CD4-positive, CD25-positive, alpha-beta regulatory T cell (primary cell): ENCODE measurements around the gene MIER2. TPM values are rescaled to one million over a fixed set of nuclear protein-coding genes. Genes with fewer than 3 reads are reported as not detected.

Source experiments
- ATAC-seq, 2 donors: fragments of 150-1000 bp; cut with Tn5 transposase; one replicate each; pipeline ENCODE4 v1.10.0; 2021; ENCODE audit warnings: low read depth in 2 of 2, moderate number of reproducible peaks in 2 of 2, moderate library complexity in 1 of 2
- DNase-seq, 3 donors: peaks; one replicate each; pipeline versions ENCODE4 v3.0.0 to v3.0.0-alpha.2; 2012 to 2022; ENCODE audit warnings: mixed read lengths in 1 of 3
- H3K27ac ChIP-seq: one replicate; pipeline ENCODE4 v1.7.0; 2013; ENCODE audit warnings: mild to moderate bottlenecking, low read length; ENCODE audit not compliant: insufficient read depth, poor library complexity, severe bottlenecking
- H3K27me3 ChIP-seq: one replicate; pipeline ENCODE4 v1.7.0; 2013; ENCODE audit warnings: low read length; ENCODE audit not compliant: control insufficient read depth, insufficient read depth
- H3K36me3 ChIP-seq: one replicate; pipeline ENCODE4 v1.7.0; 2013; ENCODE audit warnings: mild to moderate bottlenecking, low read length, moderate library complexity; ENCODE audit not compliant: control insufficient read depth, insufficient read depth
- H3K4me1 ChIP-seq: 2 replicates; pipeline ENCODE4 v1.7.0; 2013; ENCODE audit warnings: mild to moderate bottlenecking, low read length; ENCODE audit not compliant: insufficient read depth, control insufficient read depth, poor library complexity, severe bottlenecking
- H3K4me3 ChIP-seq: one replicate; pipeline ENCODE4 v1.7.0; 2013; ENCODE audit warnings: low read depth, mild to moderate bottlenecking, low read length, moderate library complexity
- H3K9me3 ChIP-seq, 2 experiments: 1 replicate in 1 of 2; 2 replicates in 1 of 2; pipeline ENCODE4 v1.7.0; 2013; ENCODE audit warnings: low read length in 2 of 2, mild to moderate bottlenecking in 1 of 2, moderate library complexity in 1 of 2; ENCODE audit not compliant: control insufficient read depth in 2 of 2
- H3K27ac Mint-ChIP-seq, 3 donors: one replicate each; pipeline ENCODE4 v1.8.0; 2020 to 2022; ENCODE audit warnings: mild to moderate bottlenecking in 3 of 3, mixed read lengths in 3 of 3, moderate library complexity in 2 of 3
- H3K27me3 Mint-ChIP-seq: one replicate; pipeline ENCODE4 v1.8.0; 2022; ENCODE audit warnings: mild to moderate bottlenecking, mixed read lengths
- H3K36me3 Mint-ChIP-seq: one replicate; pipeline ENCODE4 v1.8.0; 2020; ENCODE audit warnings: mixed read lengths
- H3K4me1 Mint-ChIP-seq, 4 donors: one replicate each; pipeline ENCODE4 v1.8.0; 2020 to 2022; ENCODE audit warnings: mixed read lengths in 4 of 4, mild to moderate bottlenecking in 1 of 4
- H3K4me3 Mint-ChIP-seq, 4 donors: one replicate each; pipeline ENCODE4 v1.8.0; 2020 to 2022; ENCODE audit warnings: mild to moderate bottlenecking in 4 of 4, mixed read lengths in 4 of 4, moderate library complexity in 3 of 4
- H3K9me3 Mint-ChIP-seq, 7 donors: one replicate each; pipeline ENCODE4 v1.8.0; 2020 to 2022; ENCODE audit warnings: mixed read lengths in 7 of 7, mild to moderate bottlenecking in 3 of 7, moderate library complexity in 2 of 7
- polyA plus RNA-seq, 4 donors: library from polyadenylated mRNA; unstranded; fragments of 300-500 nt; fragmentation: Illumina TruSeq; gene quantifications; one replicate each; pipeline ENCODE4 v1.2.3, GENCODE V29; 2021
- total RNA-seq: library from RNA; stranded (reverse); gene quantifications from one replicate; pipeline ENCODE4 v1.2.3, GENCODE V29; 2022

MIER2 gene
- total and polyA plus RNA-seq, 5 donors from 2014 or later: 2.0 to 15.8 (median 3.0) TPM

DNA sequence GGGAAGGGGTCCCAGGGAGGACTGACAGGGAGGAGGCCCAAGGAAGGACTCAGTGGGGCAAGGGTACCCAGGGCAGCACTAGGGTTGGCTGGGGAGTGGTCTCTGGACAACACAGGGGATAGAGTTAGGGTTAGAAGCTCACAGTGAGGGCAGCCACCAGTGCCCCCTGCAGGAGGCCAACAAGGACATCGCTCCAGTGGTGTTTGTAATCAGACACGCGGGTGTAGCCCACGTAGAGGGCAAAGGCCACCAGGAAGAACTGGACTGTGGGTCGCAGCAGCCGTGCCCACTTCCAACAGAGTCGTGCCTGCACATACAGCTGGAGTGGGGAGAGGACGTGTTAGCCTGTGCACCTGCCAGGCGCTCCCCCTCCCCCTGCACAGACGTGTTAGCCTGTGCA is 62.6 kb downstream of the MIER2 start:
- H3K4me1 Mint-ChIP-seq: no peaks in the 10 kb centered on the region
- H3K36me3 ChIP-seq: no peaks in the 10 kb centered on the region
- no peak for DNase-seq
- ATAC-seq: no peak
- no peak overlapping the region for H3K27ac ChIP-seq
- no peaks in the 10 kb centered on the region for H3K4me1 ChIP-seq
- peaks cover 41% of the 10 kb centered on the region for H3K27me3 Mint-ChIP-seq
- H3K27me3 ChIP-seq: no peaks in the 10 kb centered on the region
- no peaks in the 10 kb centered on the region for H3K36me3 Mint-ChIP-seq
- H3K9me3 Mint-ChIP-seq: no peaks in the 10 kb centered on the region
- no peaks in the 10 kb centered on the region for H3K9me3 ChIP-seq
- H3K4me3 ChIP-seq: no peak overlapping the region
- no peak overlapping the region for H3K4me3 Mint-ChIP-seq
- H3K27ac Mint-ChIP-seq: no peak overlapping the region

DNA sequence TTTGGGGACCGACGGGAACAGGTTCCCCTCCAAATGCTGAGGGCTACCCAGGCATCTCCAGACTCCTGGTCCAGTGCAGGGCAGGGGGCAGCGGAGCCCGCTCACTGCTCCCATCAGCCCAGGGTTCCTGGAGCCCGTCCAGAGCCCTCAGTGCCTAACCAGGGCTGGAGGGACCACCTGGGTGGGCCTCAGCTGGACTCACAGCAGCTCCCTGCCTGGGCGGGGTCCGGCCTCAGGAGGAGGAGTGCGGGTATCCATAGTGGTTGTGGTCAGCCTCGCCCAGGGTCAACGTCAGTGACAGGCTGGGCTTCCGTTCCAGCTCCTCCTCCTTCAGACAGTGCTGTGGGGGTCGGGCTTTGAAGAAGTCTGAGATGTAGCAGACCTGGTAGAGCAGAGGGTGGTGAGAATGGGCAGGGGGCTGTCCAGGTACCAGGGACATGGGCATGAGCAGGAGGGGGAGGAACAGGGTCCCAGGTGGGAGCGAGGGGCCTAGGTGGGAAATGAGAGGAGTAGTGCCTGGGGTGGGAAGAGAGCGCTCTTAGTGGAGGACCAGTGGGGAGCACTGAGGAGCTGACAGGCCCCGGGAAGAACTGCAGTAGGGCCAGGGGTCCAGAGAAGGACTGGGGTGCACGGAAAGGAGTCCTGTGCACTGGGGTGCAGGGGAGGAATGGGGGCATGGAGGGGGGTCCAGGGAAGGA is 63.3 kb downstream of the MIER2 start:
- Mint-ChIP-seq H3K27ac (no peak overlapping the region), H3K36me3 (no peaks in the 10 kb centered on the region), H3K4me1 (no peaks in the 10 kb centered on the region), H3K27me3 (peaks cover 39% of the 10 kb centered on the region), H3K4me3 (no peak overlapping the region), H3K9me3 (no peaks in the 10 kb centered on the region)
- Histone ChIP-seq H3K27ac (no peak overlapping the region), H3K9me3 (no peaks in the 10 kb centered on the region), H3K36me3 (no peaks in the 10 kb centered on the region), H3K4me1 (no peaks in the 10 kb centered on the region), H3K27me3 (no peaks in the 10 kb centered on the region), H3K4me3 (no peak overlapping the region)
- DNase-seq: no peak
- no peak for ATAC-seq

GRCh38 chr19:280541-281009 is 64.0 kb downstream of the MIER2 start:
- no peaks in the 10 kb centered on the region for H3K9me3 Mint-ChIP-seq
- no peaks in the 10 kb centered on the region for H3K4me1 Mint-ChIP-seq
- H3K27ac Mint-ChIP-seq: no peak overlapping the region
- no peak overlapping the region for H3K4me3 ChIP-seq
- no peak for DNase-seq
- H3K27ac ChIP-seq: no peak overlapping the region
- H3K4me3 Mint-ChIP-seq: no peak overlapping the region
- H3K36me3 ChIP-seq: no peaks in the 10 kb centered on the region
- H3K36me3 Mint-ChIP-seq: no peaks in the 10 kb centered on the region
- H3K27me3 ChIP-seq: no peaks in the 10 kb centered on the region
- ATAC-seq: no peak
- H3K27me3 Mint-ChIP-seq: peaks cover 35% of the 10 kb centered on the region
- H3K4me1 ChIP-seq: no peaks in the 10 kb centered on the region
- no peaks in the 10 kb centered on the region for H3K9me3 ChIP-seq

GRCh38 chr19:279656-280055 is 64.9 kb downstream of the MIER2 start:
- no peaks in the 10 kb centered on the region for H3K4me1 ChIP-seq
- Mint-ChIP-seq H3K4me3 (no peak overlapping the region), H3K27ac (no peak overlapping the region), H3K36me3 (no peaks in the 10 kb centered on the region), H3K4me1 (no peaks in the 10 kb centered on the region), H3K9me3 (no peaks in the 10 kb centered on the region), H3K27me3 (peaks cover 33% of the 10 kb centered on the region)
- ATAC-seq: no peak
- no peak for DNase-seq
- H3K9me3 ChIP-seq: no peaks in the 10 kb centered on the region
- H3K27me3 ChIP-seq: no peaks in the 10 kb centered on the region
- H3K36me3 ChIP-seq: no peaks in the 10 kb centered on the region
- no peak overlapping the region for H3K4me3 ChIP-seq
- H3K27ac ChIP-seq: no peak overlapping the region

GRCh38 chr19:279231-279630 is 65.4 kb downstream of the MIER2 start:
- no peaks in the 10 kb centered on the region for H3K36me3 Mint-ChIP-seq
- Histone ChIP-seq H3K27me3 (no peaks in the 10 kb centered on the region), H3K4me1 (no peaks in the 10 kb centered on the region), H3K36me3 (no peaks in the 10 kb centered on the region), H3K4me3 (no peak overlapping the region), H3K27ac (no peak overlapping the region), H3K9me3 (no peaks in the 10 kb centered on the region)
- no peak overlapping the region for H3K27ac Mint-ChIP-seq
- H3K4me3 Mint-ChIP-seq: no peak overlapping the region
- DNase-seq (no peak), ATAC-seq (no peak)
- H3K9me3 Mint-ChIP-seq: no peaks in the 10 kb centered on the region
- peaks cover 30% of the 10 kb centered on the region for H3K27me3 Mint-ChIP-seq
- H3K4me1 Mint-ChIP-seq: no peaks in the 10 kb centered on the region

DNA sequence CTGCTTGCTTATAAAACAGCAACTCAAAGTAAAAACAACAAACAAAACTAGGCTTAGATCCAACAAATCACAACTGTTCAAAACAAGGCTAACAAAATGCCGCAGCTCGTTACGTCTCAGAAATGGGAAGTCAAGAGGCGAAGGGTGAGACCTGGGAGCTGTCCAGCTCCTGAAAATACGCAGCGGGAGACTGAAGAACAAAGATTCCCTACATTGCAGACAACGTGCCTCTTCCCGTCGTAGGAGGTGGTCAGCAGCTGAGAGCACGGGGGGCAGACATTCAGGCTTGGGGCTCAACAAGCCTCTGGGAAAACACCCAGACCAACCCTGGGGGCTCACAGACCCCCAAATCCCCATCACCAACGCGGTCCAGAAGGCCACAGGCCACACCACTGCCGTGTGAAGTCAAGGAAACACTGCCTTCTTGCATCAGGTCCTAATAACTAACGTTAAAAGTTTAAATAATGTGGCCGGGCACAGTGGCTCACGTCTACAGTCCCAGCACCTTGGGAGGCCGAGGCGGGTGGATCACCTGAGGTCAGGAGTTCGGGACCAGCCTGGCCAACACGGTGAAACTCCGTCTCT is 66.9 kb downstream of the MIER2 start:
- no peaks in the 10 kb centered on the region for H3K4me1 Mint-ChIP-seq
- H3K27me3 ChIP-seq: no peaks in the 10 kb centered on the region

GRCh38 chr19:277131-277530 is 67.5 kb downstream of the MIER2 start:
- H3K27ac ChIP-seq: no peak overlapping the region
- no peaks in the 10 kb centered on the region for H3K9me3 Mint-ChIP-seq
- ATAC-seq (no peak), DNase-seq (no peak)
- no peaks in the 10 kb centered on the region for H3K36me3 ChIP-seq
- no peaks in the 10 kb centered on the region for H3K9me3 ChIP-seq
- H3K4me1 Mint-ChIP-seq: no peaks in the 10 kb centered on the region
- H3K27me3 ChIP-seq: no peaks in the 10 kb centered on the region
- H3K4me3 Mint-ChIP-seq: no peak overlapping the region
- H3K4me3 ChIP-seq: no peak overlapping the region
- H3K36me3 Mint-ChIP-seq: no peaks in the 10 kb centered on the region
- no peaks in the 10 kb centered on the region for H3K4me1 ChIP-seq
- H3K27me3 Mint-ChIP-seq: peaks cover 18% of the 10 kb centered on the region
- no peak overlapping the region for H3K27ac Mint-ChIP-seq

More for the DNA sequence above, 66.9 kb downstream of the MIER2 start:
- Mint-ChIP-seq H3K27me3 (peaks cover 22% of the 10 kb centered on the region), H3K27ac (no peak overlapping the region), H3K9me3 (no peaks in the 10 kb centered on the region), H3K36me3 (no peaks in the 10 kb centered on the region), H3K4me3 (no peak overlapping the region)
- H3K9me3 ChIP-seq: no peaks in the 10 kb centered on the region
- DNase-seq (no peak), ATAC-seq (no peak)
- no peak overlapping the region for H3K4me3 ChIP-seq
- H3K36me3 ChIP-seq: no peaks in the 10 kb centered on the region
- no peaks in the 10 kb centered on the region for H3K4me1 ChIP-seq
- H3K27ac ChIP-seq: no peak overlapping the region
